ENCODE results near the gene KIAA1328.
"Not testable (repeated sequence)": the region's sequence is repeated elsewhere in the genome, so short reads cannot be mapped to it uniquely, and the experiment has no call there.

The KIAA1328 gene

DNA sequence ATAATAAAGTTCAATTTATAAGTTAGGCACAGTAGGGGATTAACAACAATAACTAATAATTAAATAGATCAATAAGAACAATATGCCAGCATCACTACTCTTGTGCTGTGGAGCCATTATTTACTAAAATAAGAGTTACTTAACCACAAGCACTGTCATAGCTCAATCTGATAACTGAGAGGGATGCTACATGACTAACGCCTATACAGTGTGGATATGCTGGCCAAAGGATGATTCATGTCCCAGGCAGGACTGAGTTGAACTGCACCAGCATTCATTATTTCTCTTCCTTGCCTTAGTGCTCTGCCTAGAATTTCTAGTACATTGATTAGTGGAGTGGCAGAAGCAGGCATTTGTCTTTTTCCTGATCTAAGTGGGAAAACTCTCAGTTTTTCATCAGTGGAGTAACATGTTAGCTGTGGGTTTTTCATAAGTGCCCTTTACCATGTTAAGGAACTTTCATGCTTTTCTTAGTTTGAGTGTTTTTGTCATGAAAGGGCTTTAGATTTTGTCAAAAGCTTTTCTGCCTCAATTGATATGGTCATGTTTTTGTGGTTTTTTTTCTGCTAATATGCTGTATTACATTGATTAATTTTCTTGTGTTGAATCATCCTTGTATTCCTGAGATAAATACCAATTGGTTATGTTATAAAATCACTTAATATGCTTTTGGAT lies 21.7 kb downstream of the KIAA1328 start:
- Histone ChIP-seq H3K4me1 (ENCODE audit: insufficient read depth, low read length) (no peaks in the 10 kb centered on the region), H3K9me3 (ENCODE audit: insufficient read depth, low read depth, low read length) (peaks cover 5% of the 10 kb centered on the region; the same call in 1 of the 2 replicates), H3K27ac (ENCODE audit: low read length) (no peak overlapping the region), H3K9ac (ENCODE audit: low read depth, low read length) (no peak overlapping the region), H3K27me3 (ENCODE audit: insufficient read depth, low read length) (no peaks in the 10 kb centered on the region), H3K36me3 (ENCODE audit: insufficient read depth, low read depth, low read length) (no peaks in the 10 kb centered on the region), H3K4me3 (ENCODE audit: low read length) (no peak overlapping the region)

DNA sequence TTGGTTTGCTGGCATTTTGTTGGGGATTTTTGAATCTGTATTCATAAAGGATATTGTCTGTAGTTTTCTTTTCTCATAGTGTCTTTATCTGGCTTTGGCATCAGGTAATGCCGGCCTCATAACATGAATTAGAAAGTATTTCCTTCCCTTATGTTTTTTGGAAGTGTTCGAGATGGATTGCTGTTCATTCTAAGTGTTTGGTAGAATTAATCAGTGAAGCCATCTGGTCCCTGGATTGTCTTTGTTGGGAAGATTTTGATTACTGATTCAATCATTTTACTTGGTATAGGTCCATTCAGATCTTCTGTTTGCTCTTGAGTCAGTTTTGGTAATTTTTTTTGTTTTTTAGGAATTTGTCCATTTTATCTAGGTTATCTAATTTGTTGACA lies 22.3 kb downstream of the KIAA1328 start:
- Histone ChIP-seq H3K4me3 (ENCODE audit: low read length) (no peak overlapping the region), H3K9me3 (ENCODE audit: insufficient read depth, low read depth, low read length) (peaks cover 5% of the 10 kb centered on the region; the same call in 1 of the 2 replicates), H3K27me3 (ENCODE audit: insufficient read depth, low read length) (no peaks in the 10 kb centered on the region), H3K36me3 (ENCODE audit: insufficient read depth, low read depth, low read length) (no peaks in the 10 kb centered on the region), H3K27ac (ENCODE audit: low read length) (no peak overlapping the region), H3K9ac (ENCODE audit: low read depth, low read length) (no peak overlapping the region), H3K4me1 (ENCODE audit: insufficient read depth, low read length) (no peaks in the 10 kb centered on the region)

- H3K27ac ChIP-seq (ENCODE audit: low read length): no peak overlapping the region
- H3K4me3 ChIP-seq (ENCODE audit: low read length): no peak overlapping the region
- H3K4me1 ChIP-seq (ENCODE audit: insufficient read depth, low read length): no peaks in the 10 kb centered on the region
- no peak overlapping the region for H3K9ac ChIP-seq (ENCODE audit: low read depth, low read length)
- no peaks in the 10 kb centered on the region for H3K36me3 ChIP-seq (ENCODE audit: insufficient read depth, low read depth, low read length)
- no peaks in the 10 kb centered on the region for H3K27me3 ChIP-seq (ENCODE audit: insufficient read depth, low read length)
- peaks cover 5% of the 10 kb centered on the region; the same call in 1 of the 2 replicates for H3K9me3 ChIP-seq (ENCODE audit: insufficient read depth, low read depth, low read length)
Observed at GRCh38 chr18:36856815-36857214, 27.9 kb downstream of the KIAA1328 start.

DNA sequence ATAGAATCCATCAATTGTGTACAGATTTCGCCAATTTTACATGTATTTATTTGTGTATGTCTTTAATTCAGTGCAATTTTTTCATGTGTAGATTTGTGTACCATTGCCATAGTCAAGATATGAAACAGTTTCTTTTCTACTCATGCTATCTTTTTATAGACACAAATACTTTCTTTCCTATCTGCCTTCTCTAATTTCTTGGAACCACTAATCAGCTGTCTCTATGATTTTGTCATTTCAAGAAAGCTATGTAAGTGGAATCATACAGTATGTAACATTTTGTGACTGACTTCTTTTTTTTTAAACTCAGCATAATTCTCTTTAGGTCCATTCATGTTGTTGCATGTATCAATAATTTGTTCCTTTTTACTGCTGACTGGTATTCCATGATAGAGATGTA lies 33.3 kb downstream of the KIAA1328 start:
- no peaks in the 10 kb centered on the region for H3K9me3 ChIP-seq (ENCODE audit: insufficient read depth, low read depth, low read length)
- no peaks in the 10 kb centered on the region for H3K4me1 ChIP-seq (ENCODE audit: insufficient read depth, low read length)
- H3K9ac ChIP-seq (ENCODE audit: low read depth, low read length): no peak overlapping the region
- no peaks in the 10 kb centered on the region for H3K27me3 ChIP-seq (ENCODE audit: insufficient read depth, low read length)
- no peaks in the 10 kb centered on the region for H3K36me3 ChIP-seq (ENCODE audit: insufficient read depth, low read depth, low read length)
- H3K27ac ChIP-seq (ENCODE audit: low read length): no peak overlapping the region
- no peak overlapping the region for H3K4me3 ChIP-seq (ENCODE audit: low read length)

- Histone ChIP-seq H3K9me3 (ENCODE audit: insufficient read depth, low read depth, low read length) (no peaks in the 10 kb centered on the region), H3K4me3 (ENCODE audit: low read length) (no peak overlapping the region), H3K27ac (ENCODE audit: low read length) (no peak overlapping the region), H3K9ac (ENCODE audit: low read depth, low read length) (no peak overlapping the region), H3K36me3 (ENCODE audit: insufficient read depth, low read depth, low read length) (no peaks in the 10 kb centered on the region), H3K27me3 (ENCODE audit: insufficient read depth, low read length) (no peaks in the 10 kb centered on the region), H3K4me1 (ENCODE audit: insufficient read depth, low read length) (no peaks in the 10 kb centered on the region; the same call in 1 of the 2 replicates)
Observed at GRCh38 chr18:36867056-36867455, 38.1 kb downstream of the KIAA1328 start.

GRCh38 chr18:36871801-36872200 lies 42.9 kb downstream of the KIAA1328 start:
- Histone ChIP-seq H3K9me3 (ENCODE audit: insufficient read depth, low read depth, low read length) (peaks cover 5% of the 10 kb centered on the region; the same call in 1 of the 2 replicates), H3K27ac (ENCODE audit: low read length) (no peak overlapping the region), H3K36me3 (ENCODE audit: insufficient read depth, low read depth, low read length) (no peaks in the 10 kb centered on the region), H3K4me3 (ENCODE audit: low read length) (no peak overlapping the region), H3K4me1 (ENCODE audit: insufficient read depth, low read length) (peaks cover 3% of the 10 kb centered on the region; the same call in 1 of the 2 replicates), H3K9ac (ENCODE audit: low read depth, low read length) (no peak overlapping the region), H3K27me3 (ENCODE audit: insufficient read depth, low read length) (no peaks in the 10 kb centered on the region)

DNA sequence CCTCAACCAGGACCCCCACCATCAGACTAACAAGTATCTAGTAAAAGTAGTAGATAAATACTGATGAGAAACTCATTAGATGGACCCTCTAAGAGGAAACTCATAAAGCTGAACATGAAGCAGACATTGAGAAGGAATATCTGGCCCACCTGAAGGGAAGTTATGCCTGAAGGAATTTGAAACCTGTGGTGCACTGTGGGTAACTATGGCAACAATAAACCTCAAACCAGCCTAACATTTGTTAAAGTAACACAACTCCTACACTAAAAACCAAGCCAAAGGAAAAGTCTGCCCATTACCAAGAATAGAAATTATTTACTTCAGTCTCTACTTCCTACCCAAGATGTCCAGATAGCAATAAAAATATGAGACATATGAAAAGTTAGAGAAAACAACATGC lies 43.4 kb downstream of the KIAA1328 start:
- Histone ChIP-seq H3K9ac (ENCODE audit: low read depth, low read length) (no peak overlapping the region), H3K4me3 (ENCODE audit: low read length) (no peak overlapping the region), H3K9me3 (ENCODE audit: insufficient read depth, low read depth, low read length) (peaks cover 5% of the 10 kb centered on the region; the same call in 1 of the 2 replicates), H3K4me1 (ENCODE audit: insufficient read depth, low read length) (peaks cover 3% of the 10 kb centered on the region; the same call in 1 of the 2 replicates), H3K27me3 (ENCODE audit: insufficient read depth, low read length) (no peaks in the 10 kb centered on the region), H3K27ac (ENCODE audit: low read length) (no peak overlapping the region), H3K36me3 (ENCODE audit: insufficient read depth, low read depth, low read length) (no peaks in the 10 kb centered on the region)

DNA sequence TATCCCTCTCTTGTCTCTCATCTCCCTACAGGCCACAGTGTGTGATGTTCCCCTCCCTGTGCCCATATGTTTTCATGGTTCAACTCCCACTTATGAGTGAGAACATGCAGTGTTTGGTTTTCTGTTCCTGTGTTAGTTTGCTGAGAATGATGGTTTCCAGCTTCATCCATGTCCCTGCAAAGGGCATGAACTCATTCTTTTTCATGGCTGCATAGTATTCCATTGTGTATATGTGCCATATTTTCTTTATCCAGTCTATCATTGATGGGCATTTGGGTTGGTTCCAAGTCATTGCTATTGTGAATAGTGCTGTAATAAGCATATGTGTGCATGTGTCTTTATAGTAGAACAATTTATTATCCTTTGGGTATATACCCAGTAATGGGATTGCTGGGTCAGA lies 44.9 kb downstream of the KIAA1328 start:
- not testable (repeated sequence) for H3K9ac ChIP-seq (ENCODE audit: low read depth, low read length); H3K27me3 ChIP-seq (ENCODE audit: insufficient read depth, low read length); H3K9me3 ChIP-seq (ENCODE audit: insufficient read depth, low read depth, low read length); H3K4me3 ChIP-seq (ENCODE audit: low read length); H3K36me3 ChIP-seq (ENCODE audit: insufficient read depth, low read depth, low read length); H3K4me1 ChIP-seq (ENCODE audit: insufficient read depth, low read length); H3K27ac ChIP-seq (ENCODE audit: low read length)

DNA sequence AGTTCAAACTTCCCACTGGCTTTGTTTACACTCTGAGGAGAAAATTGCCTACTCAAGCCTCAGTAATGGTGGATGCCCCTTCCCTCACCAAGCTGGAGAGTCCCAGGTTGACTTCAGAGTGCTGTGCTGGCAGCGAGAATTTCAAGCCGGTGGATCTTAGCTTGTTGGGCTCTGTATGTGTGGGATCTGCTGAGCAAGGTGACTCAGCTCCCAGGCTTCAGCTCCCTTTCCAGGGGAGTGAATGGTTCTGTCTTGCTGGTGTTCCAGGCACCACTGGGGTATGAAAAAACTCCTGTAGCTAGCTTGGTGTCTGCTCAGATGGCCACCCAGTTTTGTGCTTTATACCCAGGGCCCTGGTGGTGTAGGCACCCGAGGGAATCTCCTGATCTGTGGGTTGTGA lies 50.9 kb downstream of the KIAA1328 start:
- H3K36me3 ChIP-seq (ENCODE audit: insufficient read depth, low read depth, low read length); H3K9ac ChIP-seq (ENCODE audit: low read depth, low read length); H3K27ac ChIP-seq (ENCODE audit: low read length); H3K9me3 ChIP-seq (ENCODE audit: insufficient read depth, low read depth, low read length); H3K4me3 ChIP-seq (ENCODE audit: low read length); H3K27me3 ChIP-seq (ENCODE audit: insufficient read depth, low read length); H3K4me1 ChIP-seq (ENCODE audit: insufficient read depth, low read length): not testable (repeated sequence)

DNA sequence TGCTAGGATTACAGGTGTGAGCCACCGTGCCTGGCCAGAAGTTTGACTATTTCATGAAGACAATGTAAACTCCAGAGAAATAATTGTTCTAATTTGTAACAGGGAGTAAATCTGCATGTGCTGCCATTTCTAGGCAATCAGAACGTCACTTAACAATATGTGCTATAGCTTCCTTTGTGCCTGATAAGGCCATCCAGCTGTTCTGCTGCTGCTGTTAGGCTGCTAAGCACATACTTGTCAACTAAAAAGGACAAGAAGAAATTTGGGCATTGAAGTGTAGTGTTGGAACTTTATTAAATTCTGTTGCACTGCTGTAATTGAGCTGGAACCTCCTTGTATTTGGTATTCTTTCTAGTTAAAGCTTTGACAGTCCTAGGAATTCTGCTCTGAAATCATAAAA lies 57.1 kb downstream of the KIAA1328 start:
- no peak overlapping the region for H3K27ac ChIP-seq (ENCODE audit: low read length)
- peaks cover 6% of the 10 kb centered on the region; the same call in 1 of the 2 replicates for H3K4me1 ChIP-seq (ENCODE audit: insufficient read depth, low read length)
- no peaks in the 10 kb centered on the region for H3K36me3 ChIP-seq (ENCODE audit: insufficient read depth, low read depth, low read length)
- no peaks in the 10 kb centered on the region for H3K9me3 ChIP-seq (ENCODE audit: insufficient read depth, low read depth, low read length)
- H3K4me3 ChIP-seq (ENCODE audit: low read length): no peak overlapping the region
- H3K27me3 ChIP-seq (ENCODE audit: insufficient read depth, low read length): no peaks in the 10 kb centered on the region
- no peak overlapping the region for H3K9ac ChIP-seq (ENCODE audit: low read depth, low read length)

- Histone ChIP-seq H3K27me3 (ENCODE audit: insufficient read depth, low read length) (no peaks in the 10 kb centered on the region), H3K27ac (ENCODE audit: low read length) (no peak overlapping the region), H3K4me1 (ENCODE audit: insufficient read depth, low read length) (peaks cover 6% of the 10 kb centered on the region; the same call in 1 of the 2 replicates), H3K36me3 (ENCODE audit: insufficient read depth, low read depth, low read length) (no peaks in the 10 kb centered on the region), H3K9ac (ENCODE audit: low read depth, low read length) (no peak overlapping the region), H3K4me3 (ENCODE audit: low read length) (no peak overlapping the region), H3K9me3 (ENCODE audit: insufficient read depth, low read depth, low read length) (no peaks in the 10 kb centered on the region)
Observed at GRCh38 chr18:36887114-36887513, 58.2 kb downstream of the KIAA1328 start.

- Histone ChIP-seq H3K9ac (ENCODE audit: low read depth, low read length) (no peak overlapping the region), H3K36me3 (ENCODE audit: insufficient read depth, low read depth, low read length) (no peaks in the 10 kb centered on the region), H3K4me1 (ENCODE audit: insufficient read depth, low read length) (peaks cover 6% of the 10 kb centered on the region; the same call in 1 of the 2 replicates), H3K27ac (ENCODE audit: low read length) (no peak overlapping the region), H3K4me3 (ENCODE audit: low read length) (no peak overlapping the region), H3K9me3 (ENCODE audit: insufficient read depth, low read depth, low read length) (no peaks in the 10 kb centered on the region), H3K27me3 (ENCODE audit: insufficient read depth, low read length) (no peaks in the 10 kb centered on the region)
Observed at GRCh38 chr18:36887864-36888263, 58.9 kb downstream of the KIAA1328 start.
